Measurements from ENCODE around the gene NOC4L. TPM values are rescaled to one million over a fixed set of nuclear protein-coding genes. Genes with fewer than 3 reads are reported as not detected.

NOC4L gene
- total and polyA plus RNA-seq, 11 donors = 7.9 to 21.1 (median 10.3) TPM

DNA sequence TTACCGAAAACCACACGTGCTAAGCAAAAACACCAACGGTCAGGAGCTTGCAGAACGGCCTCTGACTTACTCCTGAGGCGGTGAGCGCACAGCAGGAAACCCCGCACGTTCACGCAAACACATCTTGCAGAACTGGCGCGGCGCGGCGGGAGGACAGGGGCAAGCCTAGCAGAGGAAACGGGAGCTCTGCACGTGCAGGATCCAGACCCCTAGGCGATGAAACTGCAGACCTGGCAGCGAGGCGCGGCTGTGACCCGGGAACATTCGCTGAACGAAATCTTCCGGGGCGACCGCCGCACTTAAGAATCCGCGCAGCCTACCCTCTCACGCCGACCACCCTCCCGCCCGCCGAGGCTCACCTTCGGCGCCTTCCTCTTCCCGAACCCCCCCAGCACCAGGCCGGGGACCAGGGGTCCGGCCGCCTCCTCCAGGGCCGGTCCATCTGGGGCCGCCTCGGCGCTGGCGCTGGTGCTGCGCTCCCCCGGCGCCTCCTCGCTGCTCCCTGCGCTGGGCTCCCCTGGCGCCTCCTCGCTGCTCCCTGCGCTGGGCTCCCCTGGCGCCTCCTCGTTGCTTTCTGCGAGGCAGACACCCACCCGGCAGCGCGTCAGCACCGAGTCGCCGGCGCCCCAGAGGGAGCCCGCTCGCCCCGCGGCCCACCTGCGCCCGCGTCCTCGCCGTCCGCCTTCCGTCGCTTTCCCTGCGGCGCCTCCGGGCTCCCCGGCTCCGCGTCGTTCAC, 753 bp upstream of the NOC4L start:
- Histone ChIP-seq H3K9me3 (no peaks in the 10 kb centered on the region), H3K27ac (peak overlapping the region in 9 of 12 donors; percentile 15 to 87 (median 80)), H3K4me1 (peaks cover 3 to 32% (median 21%) of the 10 kb centered on the region in 12 donors), H3K4me3 (peak overlapping the region; percentile 77 to 99 (median 92)), H3K27me3 (no peaks in the 10 kb centered on the region), H3K36me3 (peaks cover 0 to 56% (median 39%) of the 10 kb centered on the region in 9 donors)
- TF ChIP-seq POLR2A (IDR thresholded peaks at IDR 0.05) (no peak), CTCF (IDR thresholded peaks at IDR 0.05) (no peak)
- intact Hi-C loops (cut with DNase I) = no loop called here
- 1 to 3% (median 2%) methylated on average over 48 to 82 of the region's 82 CpGs for WGBS, 4 donors
- peak in 3 of 5 donors; percentile 25 to 63 (median 30) for DNase-seq
- peak in 1 of 4 donors; percentile 1 for ATAC-seq

- Histone ChIP-seq H3K36me3 (peaks cover 0 to 45% (median 26%) of the 10 kb centered on the region in 9 donors), H3K27ac (peak overlapping the region in 11 of 12 donors; percentile 58 to 91 (median 84)), H3K27me3 (no peaks in the 10 kb centered on the region), H3K9me3 (no peaks in the 10 kb centered on the region), H3K4me1 (peaks cover 3 to 32% (median 21%) of the 10 kb centered on the region in 12 donors), H3K4me3 (peak overlapping the region; percentile 77 to 99 (median 92))
- intact Hi-C loops (cut with DNase I) = no loop called here
- WGBS, 4 donors = 3 to 5% (median 4%) methylated on average over 6 to 17 of the region's 17 CpGs
- ATAC-seq = peak in 2 of 4 donors; percentile 1 to 2
- no peak for TF ChIP-seq POLR2A (IDR thresholded peaks at IDR 0.05)
- TF ChIP-seq CTCF (IDR thresholded peaks at IDR 0.05) = no peak
- DNase-seq = peak in 1 of 5 donors; percentile 34
Measured at GRCh38 chr12:132144810-132145168, 532 bp downstream of the NOC4L start.

DNA sequence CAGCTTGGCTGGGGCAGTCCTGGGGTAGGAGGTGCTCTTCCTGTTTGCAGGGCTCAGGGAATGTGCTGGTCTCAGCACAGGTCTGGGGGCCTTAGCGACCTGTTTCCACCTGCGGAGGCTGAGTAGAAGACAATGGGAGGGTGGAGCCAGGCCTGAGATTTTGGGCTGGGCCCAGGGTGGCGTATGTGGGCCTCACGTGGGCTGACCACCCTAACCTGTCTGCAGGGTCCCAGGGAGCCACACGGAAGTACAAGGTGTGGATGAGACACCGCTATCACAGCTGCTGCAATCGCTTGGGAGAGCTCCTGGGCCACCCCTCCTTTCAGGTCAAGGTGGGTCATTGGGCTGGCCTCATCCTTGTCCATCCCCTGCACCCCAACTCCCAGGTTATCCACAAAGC, 1.1 kb downstream of the NOC4L start:
- ATAC-seq (no peak), DNase-seq (peak in 1 of 5 donors; percentile 26)
- H3K4me3 ChIP-seq = peak overlapping the region in 10 of 12 donors; percentile 77 to 99 (median 92)
- no peaks in the 10 kb centered on the region for H3K27me3 ChIP-seq
- WGBS, 4 donors = 75 to 84% (median 77%) methylated on average over 4 to 7 of the region's 7 CpGs
- H3K9me3 ChIP-seq = no peaks in the 10 kb centered on the region
- TF ChIP-seq POLR2A (IDR thresholded peaks at IDR 0.05) (no peak), CTCF (IDR thresholded peaks at IDR 0.05) (no peak)
- H3K36me3 ChIP-seq = peaks cover 0 to 40% (median 20%) of the 10 kb centered on the region in 9 donors
- intact Hi-C loops (cut with DNase I) = no loop called here
- H3K27ac ChIP-seq = no peak overlapping the region
- H3K4me1 ChIP-seq = peaks cover 3 to 32% (median 21%) of the 10 kb centered on the region in 12 donors

DNA sequence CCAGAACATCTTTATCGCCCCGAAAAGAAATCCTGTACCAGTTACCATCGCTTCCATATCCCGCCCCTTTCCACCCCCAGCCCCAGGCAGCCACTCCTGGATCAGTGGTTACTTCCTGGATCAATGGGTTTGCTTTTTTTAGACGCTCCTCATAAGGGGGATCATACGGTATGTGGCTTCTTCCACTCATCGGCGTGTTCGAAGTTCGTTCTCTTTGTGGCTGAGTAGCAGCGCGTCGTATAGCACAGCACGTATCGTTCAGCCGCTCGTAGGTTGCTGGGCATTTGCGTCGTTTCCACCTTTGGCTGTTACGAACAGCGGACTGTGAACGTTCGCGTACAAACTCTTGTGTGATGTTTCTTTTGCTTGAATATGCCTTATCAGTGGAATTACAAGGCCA, 1.8 kb downstream of the NOC4L start:
- Histone ChIP-seq H3K4me3 (no peak overlapping the region), H3K9me3 (no peaks in the 10 kb centered on the region), H3K4me1 (peaks cover 3 to 32% (median 21%) of the 10 kb centered on the region in 12 donors), H3K27me3 (no peaks in the 10 kb centered on the region), H3K27ac (no peak overlapping the region), H3K36me3 (peaks cover 0 to 37% (median 13%) of the 10 kb centered on the region in 9 donors)
- WGBS, 4 donors = 95 to 97% (median 96%) methylated on average over 24 of the region's 24 CpGs
- DNase-seq = no peak
- TF ChIP-seq POLR2A (IDR thresholded peaks at IDR 0.05) = no peak
- TF ChIP-seq CTCF (IDR thresholded peaks at IDR 0.05) = no peak
- intact Hi-C loops (cut with DNase I) = no loop called here
- ATAC-seq = no peak
